Activated CD4-positive, alpha-beta T cell treated with anti-CD3 and anti-CD28 coated beads, Interleukin-2, Interleukin-6, amounts not matched to agents 100 ng/mL and 50 ng/mL, durations not matched to agents 16 hours and 8 hours (primary cell): ENCODE data around the gene ADM2.

Source experiments
- DNase-seq: peaks from one replicate; pipeline ENCODE4 v3.0.0-alpha.2; 2020

The ADM2 gene

GRCh38 chr22:50485221-50486131, 4.1 kb downstream of the ADM2 start:
- no peak for DNase-seq

GRCh38 chr22:50486561-50487289, 5.4 kb downstream of the ADM2 start, which contains the start of gene MIOX:
Gene MIOX, plus strand, starts transcription at chr22:50486859. Its CDS starts 39 bp downstream, at chr22:50486898.
- DNase-seq, result no peak

GRCh38 chr22:50487290-50488005, 6.1 kb downstream of the ADM2 start:
- DNase-seq, result no peak

- DNase-seq, result no peak
These were observed 6.8 kb downstream of the ADM2 start for GRCh38 chr22:50488006-50488677.

- DNase-seq, result no peak
These were observed 7.5 kb downstream of the ADM2 start for GRCh38 chr22:50488886-50489285.

GRCh38 chr22:50489363-50490243, 8.3 kb downstream of the ADM2 start:
- DNase-seq, result no peak

- no peak for DNase-seq
These were observed 9.4 kb downstream of the ADM2 start for GRCh38 chr22:50490531-50491308.

GRCh38 chr22:50497093-50497492, 15.8 kb downstream of the ADM2 start:
- DNase-seq, result no peak

- peak; percentile 82 for DNase-seq
These were observed 17.1 kb downstream of the ADM2 start for GRCh38 chr22:50498322-50498890.

- DNase-seq, result no peak
These were observed 19.1 kb downstream of the ADM2 start for GRCh38 chr22:50500452-50500851.

- no peak for DNase-seq
These were observed 20.8 kb downstream of the ADM2 start for GRCh38 chr22:50502096-50502495.

GRCh38 chr22:50502628-50503474, 21.5 kb downstream of the ADM2 start:
- no peak for DNase-seq

GRCh38 chr22:50503475-50504145, 22.3 kb downstream of the ADM2 start:
- peak; percentile 28 for DNase-seq

- DNase-seq, result no peak
These were observed 23.2 kb downstream of the ADM2 start for GRCh38 chr22:50504369-50505211.

GRCh38 chr22:50505276-50505775, 24.0 kb downstream of the ADM2 start:
- DNase-seq, result no peak

GRCh38 chr22:50505776-50506610, 24.6 kb downstream of the ADM2 start:
- DNase-seq, result no peak
